Hepatocyte (in vitro differentiated cells): ENCODE measurements around the gene CCDC69.

Source experiments
- EZH2 ChIP-seq: fragments of 200-600 bp; sonication (generic); IDR thresholded peaks from 2 replicates; pipeline ENCODE4 v1.6.1; 2016; ENCODE audit warnings: antibody characterized with exemption, mild to moderate bottlenecking, borderline replicate concordance
- EZH2phosphoT487 ChIP-seq: fragments of 200-600 bp; sonication (generic); IDR thresholded peaks from one replicate; pipeline ENCODE4 v1.6.1; 2018; ENCODE audit warnings: antibody characterized with exemption, mild to moderate bottlenecking, low read depth, moderate library complexity; ENCODE audit not compliant: unreplicated experiment, severe bottlenecking
- TF ChIP-seq, protein P1 (sequence below): fragments of 200-600 bp; sonication (generic); IDR thresholded peaks from 2 replicates; pipeline ENCODE4 v1.5.1; 2016; ENCODE audit warnings: antibody characterized with exemption, mild to moderate bottlenecking; ENCODE audit not compliant: poor library complexity

DNA sequence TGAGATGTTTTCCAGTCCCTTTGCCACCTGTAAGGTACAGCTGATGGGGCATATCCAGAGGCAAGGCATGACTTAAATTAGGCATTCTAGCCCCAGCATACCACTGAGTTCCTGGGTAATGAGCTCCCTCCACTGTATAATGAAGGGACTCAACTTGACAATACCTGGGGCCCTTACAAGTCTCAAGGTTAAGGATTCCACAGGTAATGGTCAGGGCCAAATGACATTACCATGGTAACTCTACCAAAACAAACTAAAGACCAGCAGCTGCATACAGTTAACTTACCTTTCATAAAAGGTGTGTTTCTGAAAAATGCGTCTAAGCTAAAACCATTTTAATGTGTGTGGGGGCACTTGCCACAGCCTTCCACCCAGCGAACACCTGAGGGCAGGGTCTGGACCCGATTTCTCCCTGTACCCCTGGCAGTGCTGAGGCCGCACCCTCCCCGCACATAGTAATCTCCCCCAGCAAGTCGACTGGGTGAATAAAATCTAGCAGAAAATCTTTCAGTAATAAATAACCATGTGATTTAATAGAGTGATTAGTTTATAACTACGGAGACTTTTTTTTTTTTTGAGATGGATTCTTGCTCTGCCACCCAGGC lies 24.2 kb downstream of the CCDC69 start:
- TF ChIP-seq EZH2phosphoT487 (no peak), EZH2 (no peak)
- TF ChIP-seq, protein P1, sequence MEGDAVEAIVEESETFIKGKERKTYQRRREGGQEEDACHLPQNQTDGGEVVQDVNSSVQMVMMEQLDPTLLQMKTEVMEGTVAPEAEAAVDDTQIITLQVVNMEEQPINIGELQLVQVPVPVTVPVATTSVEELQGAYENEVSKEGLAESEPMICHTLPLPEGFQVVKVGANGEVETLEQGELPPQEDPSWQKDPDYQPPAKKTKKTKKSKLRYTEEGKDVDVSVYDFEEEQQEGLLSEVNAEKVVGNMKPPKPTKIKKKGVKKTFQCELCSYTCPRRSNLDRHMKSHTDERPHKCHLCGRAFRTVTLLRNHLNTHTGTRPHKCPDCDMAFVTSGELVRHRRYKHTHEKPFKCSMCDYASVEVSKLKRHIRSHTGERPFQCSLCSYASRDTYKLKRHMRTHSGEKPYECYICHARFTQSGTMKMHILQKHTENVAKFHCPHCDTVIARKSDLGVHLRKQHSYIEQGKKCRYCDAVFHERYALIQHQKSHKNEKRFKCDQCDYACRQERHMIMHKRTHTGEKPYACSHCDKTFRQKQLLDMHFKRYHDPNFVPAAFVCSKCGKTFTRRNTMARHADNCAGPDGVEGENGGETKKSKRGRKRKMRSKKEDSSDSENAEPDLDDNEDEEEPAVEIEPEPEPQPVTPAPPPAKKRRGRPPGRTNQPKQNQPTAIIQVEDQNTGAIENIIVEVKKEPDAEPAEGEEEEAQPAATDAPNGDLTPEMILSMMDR, result no peak
